ENCODE data around the gene GPR143.

DNA sequence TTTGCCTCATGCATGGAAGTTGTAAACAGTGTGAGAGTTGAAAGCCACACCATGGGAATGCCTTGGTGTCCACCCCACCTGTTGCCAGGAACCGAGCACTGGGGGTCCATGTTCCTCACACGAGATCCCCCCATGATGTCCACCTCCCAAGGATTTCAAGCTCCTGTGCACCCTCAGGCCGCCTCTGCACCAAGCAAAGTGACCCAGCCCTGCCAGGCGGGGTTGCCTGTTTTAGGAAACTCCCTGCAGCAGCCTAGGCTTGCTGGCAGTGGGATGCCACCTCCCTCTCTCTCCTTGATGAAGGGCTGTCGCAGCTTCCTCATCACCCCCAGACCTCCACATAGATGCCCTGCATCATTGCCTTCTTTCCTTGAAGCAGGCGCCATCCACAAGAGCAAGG lies 82.8 kb downstream of the GPR143 start:
- no peak for TF ChIP-seq POLR2A (IDR thresholded peaks at IDR 0.05)
- TF ChIP-seq, protein P1, sequence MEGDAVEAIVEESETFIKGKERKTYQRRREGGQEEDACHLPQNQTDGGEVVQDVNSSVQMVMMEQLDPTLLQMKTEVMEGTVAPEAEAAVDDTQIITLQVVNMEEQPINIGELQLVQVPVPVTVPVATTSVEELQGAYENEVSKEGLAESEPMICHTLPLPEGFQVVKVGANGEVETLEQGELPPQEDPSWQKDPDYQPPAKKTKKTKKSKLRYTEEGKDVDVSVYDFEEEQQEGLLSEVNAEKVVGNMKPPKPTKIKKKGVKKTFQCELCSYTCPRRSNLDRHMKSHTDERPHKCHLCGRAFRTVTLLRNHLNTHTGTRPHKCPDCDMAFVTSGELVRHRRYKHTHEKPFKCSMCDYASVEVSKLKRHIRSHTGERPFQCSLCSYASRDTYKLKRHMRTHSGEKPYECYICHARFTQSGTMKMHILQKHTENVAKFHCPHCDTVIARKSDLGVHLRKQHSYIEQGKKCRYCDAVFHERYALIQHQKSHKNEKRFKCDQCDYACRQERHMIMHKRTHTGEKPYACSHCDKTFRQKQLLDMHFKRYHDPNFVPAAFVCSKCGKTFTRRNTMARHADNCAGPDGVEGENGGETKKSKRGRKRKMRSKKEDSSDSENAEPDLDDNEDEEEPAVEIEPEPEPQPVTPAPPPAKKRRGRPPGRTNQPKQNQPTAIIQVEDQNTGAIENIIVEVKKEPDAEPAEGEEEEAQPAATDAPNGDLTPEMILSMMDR (IDR thresholded peaks at IDR 0.05) = no peak

Data from lower leg skin (tissue), 3 donors.